NCI-H2227 (cell line): ENCODE results near the gene KREMEN2.

Experiments
- DNase-seq: peaks from one replicate; lab custom pipeline; 2025; ENCODE audit not compliant: unreplicated experiment; lab: John Stamatoyannopoulos, UW

Gene KREMEN2

DNA sequence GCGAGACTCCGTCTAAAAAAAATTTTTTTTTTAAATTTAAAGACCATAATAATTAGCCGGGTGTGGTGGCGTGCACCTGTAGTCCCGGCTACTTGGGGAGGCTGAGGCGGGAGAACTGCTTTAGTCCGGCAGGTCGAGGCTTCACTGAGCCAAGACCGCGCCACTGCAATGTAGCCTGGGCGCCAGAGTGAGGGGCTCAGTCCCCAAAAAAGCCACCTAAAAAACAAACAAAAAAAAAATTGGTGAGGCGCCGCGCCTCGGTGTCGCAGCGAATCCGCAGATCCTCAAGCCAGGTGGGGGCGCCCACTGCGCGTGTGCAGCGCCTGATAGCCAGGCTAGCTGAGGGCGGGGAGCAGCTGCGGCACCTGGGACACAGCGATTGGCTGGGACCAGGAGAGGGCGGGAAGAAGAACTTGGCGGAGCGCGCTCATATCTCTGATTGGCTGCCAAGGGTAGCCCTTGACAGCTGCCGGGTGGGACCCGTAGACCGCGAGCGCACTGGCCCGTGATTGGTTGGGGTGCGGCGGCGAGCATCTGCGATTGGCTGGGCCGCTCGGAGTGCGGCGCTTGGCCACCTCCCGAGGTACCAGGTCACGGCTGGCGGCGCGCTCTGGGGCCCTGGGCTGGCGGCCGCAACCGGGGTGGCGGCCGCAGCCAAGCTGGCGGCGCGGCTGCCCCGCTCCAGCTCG lies 39.7 kb downstream of the KREMEN2 start:
- DNase-seq, result peak; percentile 99

DNA sequence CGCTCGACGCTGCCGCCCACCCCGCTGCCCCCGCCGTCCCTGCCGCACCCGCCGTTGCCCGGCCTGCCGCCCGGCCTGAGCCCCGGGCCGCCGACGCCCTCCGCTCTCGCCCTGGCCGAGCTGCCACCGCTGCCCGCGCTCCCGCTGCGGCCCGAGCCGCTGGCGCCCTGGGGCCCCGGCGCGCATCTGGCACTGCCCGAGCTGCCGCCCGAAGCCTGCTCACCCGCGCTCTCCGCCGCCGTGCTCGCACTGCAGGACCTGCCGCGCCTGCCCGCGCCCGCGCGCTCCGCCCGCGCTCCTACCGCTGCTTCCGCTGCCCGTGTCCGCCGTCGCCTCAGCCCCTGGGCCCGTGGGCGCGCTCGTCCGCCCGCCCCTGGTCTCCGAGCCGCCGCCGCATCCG lies 40.2 kb downstream of the KREMEN2 start:
- peak; percentile 41 for DNase-seq

DNA sequence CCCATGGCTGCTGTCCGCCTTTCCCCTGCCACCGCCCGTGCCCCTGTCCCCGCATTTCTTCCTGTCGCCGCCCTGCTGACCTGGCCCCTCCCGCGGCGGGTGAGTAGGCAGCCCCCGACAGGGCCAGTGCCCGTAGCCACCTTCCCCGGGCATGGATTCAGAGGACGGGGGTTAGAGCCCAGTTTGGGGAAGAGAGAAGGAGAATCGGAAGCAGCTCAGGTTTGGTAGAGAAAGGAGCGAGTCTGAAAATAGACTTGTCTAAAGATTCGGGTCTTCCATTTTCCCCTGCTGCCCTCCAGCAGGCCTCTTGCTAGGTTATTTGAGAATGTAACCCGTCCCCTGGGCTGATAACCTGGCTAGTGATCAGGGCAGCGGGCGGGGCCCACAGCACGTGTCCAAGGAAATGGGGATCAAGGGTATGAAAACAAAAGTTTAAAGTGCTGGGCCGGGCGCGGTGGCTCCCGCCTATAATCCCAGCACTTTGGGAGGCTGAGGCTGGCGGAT lies 40.8 kb downstream of the KREMEN2 start:
- peak; percentile 22 for DNase-seq

DNA sequence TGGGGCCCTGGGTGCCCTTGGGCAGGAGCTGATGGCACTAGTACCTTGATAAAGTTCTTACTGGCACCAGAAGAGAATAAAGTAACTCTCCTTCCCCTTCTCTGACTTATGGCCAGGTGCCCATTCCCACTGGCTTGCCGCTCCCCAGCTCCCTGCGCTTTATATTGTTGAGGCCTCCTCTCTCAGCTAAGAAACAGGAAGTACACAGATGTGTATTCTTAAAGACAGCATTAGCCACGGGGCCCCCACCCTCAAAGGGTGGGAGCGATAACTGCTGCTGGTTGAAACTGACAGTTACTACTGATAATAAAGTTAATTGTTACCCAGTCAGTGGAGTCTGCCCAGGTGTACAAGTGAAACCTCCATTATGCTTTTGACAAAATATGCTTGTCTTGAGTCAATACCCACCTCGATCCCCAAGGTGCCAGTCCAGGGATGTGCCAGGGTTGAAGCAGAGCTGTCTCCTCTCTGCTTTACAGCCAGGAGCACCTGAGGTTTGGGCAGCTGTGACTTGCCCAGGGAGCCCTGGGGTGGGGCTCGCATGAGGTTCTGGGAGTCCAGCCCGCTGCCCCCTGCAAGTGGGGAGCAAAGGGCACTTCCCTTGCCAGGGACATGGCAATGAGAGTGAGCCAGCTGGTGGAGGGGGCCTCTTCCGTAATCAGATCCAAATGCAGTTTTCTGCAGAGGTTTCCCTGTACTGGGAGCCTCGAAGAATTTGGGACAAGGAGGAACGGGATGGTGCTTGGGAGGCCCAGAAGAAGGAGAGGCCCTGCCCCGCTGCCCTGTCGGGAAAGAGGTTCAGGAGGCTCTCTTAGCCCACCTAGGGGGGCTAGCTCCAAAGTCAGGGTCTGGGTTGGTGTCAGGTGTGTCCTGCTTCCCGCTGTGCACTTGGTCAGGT lies 43.2 kb downstream of the KREMEN2 start:
- DNase-seq, result no peak

DNA sequence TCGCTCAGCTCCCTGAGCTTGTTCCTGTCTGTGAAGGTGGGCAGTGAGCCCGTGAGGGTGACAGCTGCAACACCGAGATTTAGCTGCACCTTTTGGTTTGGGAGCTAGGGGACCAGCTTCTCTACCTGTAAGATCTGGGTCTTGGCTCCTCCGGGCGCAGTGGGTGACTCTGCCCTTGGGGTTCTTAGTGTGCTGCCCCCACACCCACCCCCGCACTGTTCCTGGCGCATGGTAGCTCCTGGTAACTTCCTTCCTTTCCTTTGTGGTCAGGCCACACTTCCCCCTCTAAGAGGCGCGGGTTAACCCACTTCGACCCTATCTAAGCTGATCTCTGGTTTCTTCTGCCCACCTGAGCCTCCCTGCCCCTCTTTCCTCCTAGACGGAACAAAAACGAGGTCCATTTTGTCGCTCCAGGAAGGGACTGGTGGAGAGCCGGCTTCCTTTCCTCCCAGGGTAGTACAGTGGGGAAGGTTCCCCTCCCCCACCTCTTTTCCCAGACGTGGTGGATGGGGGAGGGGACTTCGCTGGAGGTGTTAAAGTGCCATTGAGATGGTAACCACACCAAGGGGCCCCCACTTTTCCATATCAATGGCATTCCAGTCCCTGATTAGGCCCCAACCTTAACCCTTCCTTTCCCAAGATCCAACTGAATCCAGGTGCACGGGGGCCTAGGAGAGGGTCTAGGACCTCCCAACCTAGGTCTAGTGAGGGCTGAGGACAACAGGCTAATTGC lies 44.0 kb downstream of the KREMEN2 start:
- no peak for DNase-seq

DNA sequence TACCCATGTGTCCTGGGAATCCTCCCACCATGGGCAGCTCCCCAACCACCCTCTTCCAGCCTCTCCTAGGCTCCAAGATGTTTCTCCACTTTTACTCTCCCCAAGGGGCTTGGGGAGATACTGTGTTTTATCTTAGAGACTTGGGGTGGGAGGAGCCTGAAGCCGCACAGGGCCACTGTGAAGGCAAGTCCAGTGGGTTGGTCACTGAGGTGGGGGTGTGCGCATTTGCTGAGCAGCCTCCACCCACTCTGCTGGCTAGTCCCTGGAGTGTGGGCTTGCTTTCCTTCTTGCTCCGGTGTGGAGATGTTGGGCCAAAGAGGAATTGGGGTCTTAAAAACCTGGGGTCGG lies 44.6 kb downstream of the KREMEN2 start:
- DNase-seq, result no peak

DNA sequence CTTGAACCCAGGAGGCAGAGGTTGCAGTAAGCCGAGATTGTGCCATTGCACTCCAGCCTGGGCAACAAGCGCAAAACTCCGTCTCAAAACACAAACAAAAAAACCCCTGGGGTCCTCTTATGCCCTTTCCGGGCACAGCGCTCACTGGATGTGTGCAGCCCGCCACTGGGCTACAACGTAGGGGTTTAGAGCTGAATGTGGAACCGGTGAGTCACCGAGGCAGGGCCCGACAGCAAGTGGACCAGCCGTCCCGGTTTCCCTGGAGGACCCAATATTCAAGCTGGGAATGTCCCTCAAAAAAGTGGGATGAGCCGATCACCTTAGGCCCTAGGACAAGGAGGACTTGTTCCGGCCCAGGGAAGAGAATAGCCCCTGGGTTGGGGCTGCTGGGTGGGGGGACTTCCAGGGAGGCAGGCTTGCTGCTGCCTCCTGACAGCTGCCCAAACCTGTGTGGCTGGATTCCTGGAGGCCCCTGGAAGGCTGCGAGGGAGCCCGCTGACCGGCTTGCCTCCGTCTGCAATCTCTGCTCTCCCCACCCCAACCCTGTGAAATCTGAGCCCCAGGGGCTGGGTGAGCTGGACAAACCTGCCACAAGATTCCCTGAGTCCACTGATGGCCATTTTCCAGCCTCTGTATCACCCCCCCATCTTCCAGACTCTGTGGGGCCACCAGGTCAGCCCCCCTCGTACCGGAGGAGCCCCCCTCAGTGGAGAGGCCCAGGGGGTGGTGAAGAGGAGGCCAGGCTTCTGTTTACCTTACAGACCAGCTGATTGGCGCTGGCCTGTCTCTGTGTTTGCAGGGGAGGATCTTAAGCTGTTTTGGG lies 45.7 kb downstream of the KREMEN2 start:
- no peak for DNase-seq

DNA sequence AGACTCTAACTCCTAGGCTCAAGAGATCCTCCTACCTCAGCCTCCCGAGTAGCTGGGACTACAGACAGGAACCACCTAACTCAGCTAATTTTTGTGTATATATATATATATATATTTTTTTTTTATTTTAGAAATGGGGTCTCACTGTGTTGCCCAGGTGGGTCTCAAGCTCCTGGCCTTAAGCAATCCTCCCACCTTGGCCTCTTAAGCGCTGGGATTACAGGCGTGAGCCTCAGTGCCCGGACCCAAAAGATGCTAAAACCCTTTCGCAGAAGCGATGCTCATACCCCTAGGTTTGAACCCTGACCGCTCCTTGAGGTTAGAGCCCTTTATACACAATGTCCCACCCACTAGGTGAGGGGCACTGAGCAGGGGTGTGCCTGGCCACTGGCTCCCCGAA lies 46.4 kb downstream of the KREMEN2 start:
- DNase-seq, result no peak

DNA sequence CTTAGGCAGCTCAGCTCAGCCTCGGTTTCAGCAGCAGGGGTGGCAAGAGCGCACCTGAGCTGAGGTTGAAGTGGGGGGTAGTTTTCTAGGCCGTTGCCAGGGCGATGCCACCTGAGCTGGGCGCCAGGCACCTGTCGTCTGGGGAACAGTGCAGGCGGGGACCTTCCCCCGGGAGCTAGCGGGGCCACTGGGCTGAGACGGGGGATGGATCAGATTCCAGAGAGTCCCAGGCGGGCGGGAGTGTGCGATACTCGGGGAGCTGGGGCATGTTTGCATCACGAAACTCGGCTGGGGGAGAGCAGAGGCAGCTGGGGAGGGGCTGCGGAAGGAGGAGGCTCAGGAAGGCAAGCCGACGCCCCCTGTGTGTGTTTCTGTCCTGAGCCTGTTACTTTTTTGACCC lies 48.2 kb downstream of the KREMEN2 start:
- no peak for DNase-seq

DNA sequence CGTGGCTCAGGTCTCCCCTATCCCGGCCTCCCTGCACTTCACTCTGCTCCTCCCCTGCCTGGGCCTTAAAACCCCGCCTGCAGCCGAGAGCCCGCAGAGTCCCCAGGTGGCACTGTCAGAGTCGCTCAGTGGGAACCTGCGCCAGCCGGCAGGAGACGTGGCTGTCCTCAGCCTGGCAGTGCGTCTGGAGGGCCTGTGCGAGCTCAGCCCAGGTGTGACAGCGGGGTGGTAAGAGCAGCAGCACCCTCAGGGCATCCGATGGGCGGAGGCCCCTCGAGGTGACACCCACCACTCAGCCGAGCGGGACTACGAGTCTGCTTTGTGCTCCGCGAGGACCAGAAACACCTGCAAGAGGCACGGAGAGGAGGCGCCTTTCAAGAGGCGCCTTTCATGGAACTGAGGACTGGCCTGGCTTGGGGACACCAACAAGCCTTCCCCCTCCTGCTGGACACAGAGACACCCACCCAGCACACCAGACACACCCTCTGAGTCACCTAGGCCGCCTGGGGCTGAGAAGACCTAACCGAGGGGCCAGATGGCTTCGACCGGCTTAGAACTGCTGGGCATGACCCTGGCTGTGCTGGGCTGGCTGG lies 48.8 kb downstream of the KREMEN2 start, which contains the start of gene CLDN9:
TSS of gene CLDN9 (plus strand) at position 96 of the 593 bp plus-strand sequence. CDS start at position 536, 440 bp downstream.
- no peak for DNase-seq

DNA sequence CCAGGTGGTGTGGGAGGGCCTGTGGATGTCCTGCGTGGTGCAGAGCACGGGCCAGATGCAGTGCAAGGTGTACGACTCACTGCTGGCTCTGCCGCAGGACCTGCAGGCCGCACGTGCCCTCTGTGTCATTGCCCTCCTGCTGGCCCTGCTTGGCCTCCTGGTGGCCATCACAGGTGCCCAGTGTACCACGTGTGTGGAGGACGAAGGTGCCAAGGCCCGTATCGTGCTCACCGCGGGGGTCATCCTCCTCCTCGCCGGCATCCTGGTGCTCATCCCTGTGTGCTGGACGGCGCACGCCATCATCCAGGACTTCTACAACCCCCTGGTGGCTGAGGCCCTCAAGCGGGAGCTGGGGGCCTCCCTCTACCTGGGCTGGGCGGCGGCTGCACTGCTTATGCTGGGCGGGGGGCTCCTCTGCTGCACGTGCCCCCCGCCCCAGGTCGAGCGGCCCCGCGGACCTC lies 49.4 kb downstream of the KREMEN2 start:
- no peak for DNase-seq

DNA sequence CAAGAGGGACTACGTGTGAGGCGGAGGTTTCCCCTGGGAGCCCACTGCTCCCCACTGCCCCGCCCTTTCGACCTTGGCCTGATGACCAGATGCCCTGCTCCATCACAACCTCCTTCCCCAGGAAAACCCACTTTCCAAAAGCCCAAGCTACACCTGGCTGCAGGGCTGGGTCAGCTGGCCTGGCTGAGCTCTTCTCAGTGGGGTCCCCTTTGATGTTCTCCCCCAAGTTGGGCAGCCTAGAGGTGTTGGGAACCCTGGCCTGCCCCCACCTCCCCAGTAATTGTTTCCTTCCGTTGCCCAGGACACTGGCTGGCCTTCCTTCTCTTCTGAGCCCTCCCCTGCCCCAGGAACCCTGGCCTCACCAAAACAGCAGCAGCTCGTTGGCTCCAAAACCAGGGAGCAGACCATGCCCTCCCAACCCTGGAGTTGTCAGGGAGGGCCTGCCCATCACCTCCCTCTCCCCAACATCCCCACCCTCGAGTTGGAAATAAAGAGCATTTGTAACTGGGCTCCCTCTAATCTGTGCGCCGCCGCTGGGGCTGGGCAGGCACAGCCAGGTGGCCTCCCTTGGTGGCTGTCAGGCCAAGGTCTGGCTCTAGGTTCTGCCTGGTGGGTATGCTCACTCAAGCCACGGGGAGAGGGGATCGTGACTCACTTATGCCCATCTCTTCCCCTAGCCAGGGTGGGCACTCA lies 50.1 kb downstream of the KREMEN2 start:
- DNase-seq, result no peak

DNA sequence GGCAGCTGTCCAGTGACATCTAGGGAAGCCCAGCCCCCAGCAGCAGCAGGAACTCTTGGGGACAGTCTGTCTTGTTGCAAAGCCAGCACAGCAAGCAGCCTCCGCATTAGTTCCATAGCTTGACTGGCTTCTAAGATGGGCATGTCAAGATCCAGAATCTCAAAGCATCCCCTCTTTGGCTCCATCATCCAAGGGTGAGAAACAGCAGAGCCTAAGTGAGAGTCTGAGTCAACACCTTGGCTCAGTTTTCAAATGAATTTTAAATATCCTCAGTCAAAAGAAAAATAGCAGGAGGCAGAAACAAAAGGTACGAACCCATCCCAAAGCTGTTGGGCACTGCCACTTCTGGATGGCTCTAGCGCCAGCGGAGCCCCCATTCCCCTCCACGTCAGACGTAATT lies 50.9 kb downstream of the KREMEN2 start:
- no peak for DNase-seq

DNA sequence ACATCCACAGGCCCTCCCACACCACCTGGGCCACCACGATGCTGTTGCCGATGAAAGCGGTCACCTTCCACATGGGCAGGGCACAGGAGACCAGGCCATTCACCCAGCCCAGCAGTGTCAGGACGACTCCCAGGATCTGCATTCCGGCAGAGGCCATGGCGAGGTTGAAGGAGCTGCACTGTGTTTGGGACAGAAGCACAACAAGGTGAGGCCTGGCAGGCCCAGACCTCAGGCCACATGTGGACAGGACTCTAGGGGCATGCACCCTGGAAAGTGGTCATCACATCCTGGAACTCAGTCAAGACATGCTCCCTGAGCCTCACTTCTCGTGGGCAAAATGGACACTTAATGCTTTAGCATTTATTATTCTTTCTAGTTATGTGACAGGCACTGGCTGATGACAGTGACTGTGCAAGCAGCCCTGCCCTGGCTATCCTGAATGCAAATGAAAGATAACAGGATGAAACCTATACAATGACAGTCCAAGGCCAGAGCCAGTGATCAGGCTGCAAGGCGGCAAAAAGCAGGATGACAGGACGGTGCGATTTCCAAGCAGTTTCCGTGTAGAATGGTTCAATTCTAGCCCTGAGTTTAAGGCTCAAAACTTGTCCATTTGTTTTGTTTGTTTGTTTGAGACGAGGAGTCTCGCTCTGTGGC lies 51.9 kb downstream of the KREMEN2 start:
- DNase-seq, result no peak

DNA sequence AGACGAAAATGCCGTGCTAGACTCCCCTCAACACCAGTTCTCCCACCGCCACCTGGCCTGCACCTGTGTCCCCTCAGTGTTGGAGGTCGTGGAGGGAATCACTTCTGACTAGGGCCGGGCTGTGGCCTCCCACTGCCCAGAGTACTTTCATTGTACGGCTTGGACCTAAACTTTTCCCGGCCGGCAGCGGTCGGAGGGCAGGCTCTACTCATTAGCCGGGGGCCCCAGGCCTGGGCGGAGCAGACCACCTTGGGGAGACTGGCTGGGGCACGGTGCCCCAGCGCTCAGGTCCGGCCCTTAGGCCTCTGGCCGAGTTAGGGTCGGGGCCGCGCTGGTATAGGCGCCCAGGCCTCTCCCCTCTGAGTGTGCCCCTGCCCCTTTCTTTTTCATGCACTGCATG lies 53.3 kb downstream of the KREMEN2 start:
- no peak for DNase-seq
